Gastrocnemius medialis (tissue), 4 donors: ENCODE results near the gene CRTAC1. TPM values are rescaled to one million over a fixed set of nuclear protein-coding genes. Genes with fewer than 3 reads are reported as not detected.

Experiments
- ATAC-seq, 2 donors: fragments of 150-250 bp; one replicate each; pipeline ENCODE4 v1.9.1; 2016
- DNase-seq, 2 donors: peaks; one replicate each; pipeline ENCODE4 v3.0.0-alpha.2; 2019
- H3K27ac ChIP-seq, 4 donors: fragments of 200-600 bp; sonication (generic); 1 replicate in 1 of 4; 2 replicates in 3 of 4; pipeline ENCODE4 v1.5.1; 2016 to 2018; ENCODE audit warnings: mild to moderate bottlenecking in 2 of 4, moderate library complexity in 1 of 4
- H3K27me3 ChIP-seq, 3 donors: fragments of 200-600 bp; sonication (generic) in 2 of 3; 1 replicate in 1 of 3; 2 replicates in 2 of 3; pipeline versions ENCODE4 v1.5.1 to v1.6.0; 2016 to 2019; ENCODE audit warnings: mild to moderate bottlenecking in 1 of 3, moderate library complexity in 1 of 3
- H3K36me3 ChIP-seq, 2 donors: fragments of 200-600 bp; sonication (generic) in 1 of 2; one replicate each; pipeline ENCODE4 v1.5.1; 2017 to 2018
- H3K4me1 ChIP-seq, 2 donors: fragments of 200-600 bp; sonication (generic) in 1 of 2; one replicate each; pipeline ENCODE4 v1.5.1; 2016 to 2017; ENCODE audit warnings: mild to moderate bottlenecking in 2 of 2
- H3K4me3 ChIP-seq, 4 donors: fragments of 200-600 bp; sonication (generic) in 3 of 4; 1 replicate in 1 of 4; 2 replicates in 3 of 4; pipeline ENCODE4 v1.5.1; 2016 to 2019; ENCODE audit warnings: mild to moderate bottlenecking in 2 of 4
- H3K9me3 ChIP-seq, 3 donors: fragments of 200-600 bp; sonication (generic) in 2 of 3; 1 replicate in 1 of 3; 2 replicates in 2 of 3; pipeline ENCODE4 v1.5.1; 2016 to 2019
- CTCF ChIP-seq, 5 experiments: fragments of 450-650 bp in 3 of 5; fragments of 200-600 bp in 2 of 5; sonication (generic) in 2 of 5; IDR thresholded peaks in 4 of 5; conservative IDR thresholded peaks in 1 of 5; 1 replicate in 4 of 5; 2 replicates in 1 of 5; pipeline ENCODE4 v1.5.1; 2016 to 2019; ENCODE audit warnings: antibody characterized with exemption in 5 of 5, mild to moderate bottlenecking in 3 of 5, moderate library complexity in 3 of 5
- POLR2A ChIP-seq, 2 donors: fragments of 450-650 bp; IDR thresholded peaks; one replicate each; pipeline ENCODE4 v1.6.1; 2017; ENCODE audit warnings: antibody characterized with exemption in 2 of 2, mild to moderate bottlenecking in 2 of 2, moderate library complexity in 2 of 2
- in situ Hi-C, 4 donors: fragments of 200-750 bp; cut with MboI; loops; one replicate each; pipeline versions ENCODE4 v1.15.0 to v1.8.0; 2017; ENCODE audit warnings: low sequenced_read_pairs in 4 of 4
- intact Hi-C: fragments of 100-400 bp; cut with DNase I; formaldehyde crosslinking; loops from one replicate; pipeline ENCODE4 v1.15.1; 2023; ENCODE audit warnings: low total_unique reads
- total RNA-seq, 4 donors: library from RNA; depleted of rRNA; stranded (reverse); fragments of >200 nt; gene quantifications; one replicate each; pipeline versions ENCODE4 v1.1.0 to v1.2.3, GENCODE V29; 2016

The CRTAC1 gene
- total RNA-seq, 4 donors from 2014 or later, result 0.16 to 3.9 (median 0.56) TPM; not detected in 1

- in situ Hi-C loops (no loop called here), intact Hi-C loops (loop anchor here (1.0 to 5.0 kb wide), 2 partner anchors 18 to 135 kb away; partner anchors contain the start of gene AVPI1)
- TF ChIP-seq CTCF (IDR thresholded peaks at IDR 0.05 in 4 of 5, conservative IDR thresholded peaks at IDR 0.05 in 1 of 5) (no peak), POLR2A (IDR thresholded peaks at IDR 0.05) (peak in 1 of 2 donors; percentile 52)
- peak overlapping the region in 3 of 4 donors; percentile 35 to 47 (median 38) for H3K4me3 ChIP-seq
- peaks cover 33 to 49% of the 10 kb centered on the region in 2 donors for H3K4me1 ChIP-seq
- H3K27me3 ChIP-seq, result no peaks in the 10 kb centered on the region
- ATAC-seq (peak; percentile 64 to 71), DNase-seq (peak; percentile 75 to 91)
- no peaks in the 10 kb centered on the region for H3K9me3 ChIP-seq
- no peaks in the 10 kb centered on the region for H3K36me3 ChIP-seq
- H3K27ac ChIP-seq, result peak overlapping the region; percentile 96 to 98 (median 98)
Observed at GRCh38 chr10:97822261-97822687, 208.1 kb downstream of the CRTAC1 start.

- Histone ChIP-seq H3K36me3 (no peaks in the 10 kb centered on the region), H3K4me3 (peak overlapping the region in 3 of 4 donors; percentile 35 to 47 (median 38)), H3K27me3 (no peaks in the 10 kb centered on the region), H3K27ac (peak overlapping the region; percentile 96 to 98 (median 98)), H3K9me3 (no peaks in the 10 kb centered on the region), H3K4me1 (peaks cover 33 to 49% of the 10 kb centered on the region in 2 donors)
- in situ Hi-C loops, result no loop called here
- DNase-seq (peak; percentile 71 to 84), ATAC-seq (peak; percentile 61 to 74)
- intact Hi-C loops, result loop anchor here (1.0 to 5.0 kb wide), 2 partner anchors 19 to 134 kb away; partner anchors contain the start of gene AVPI1
- peak; percentile 17 to 52 (median 48) for TF ChIP-seq CTCF (IDR thresholded peaks at IDR 0.05 in 4 of 5, conservative IDR thresholded peaks at IDR 0.05 in 1 of 5)
- TF ChIP-seq POLR2A (IDR thresholded peaks at IDR 0.05), result peak in 1 of 2 donors; percentile 22
Observed at GRCh38 chr10:97821308-97822038, 208.9 kb downstream of the CRTAC1 start.

GRCh38 chr10:97820096-97820704 is 210.2 kb downstream of the CRTAC1 start:
- Histone ChIP-seq H3K27me3 (no peaks in the 10 kb centered on the region), H3K4me1 (peaks cover 33 to 43% of the 10 kb centered on the region in 2 donors), H3K9me3 (no peaks in the 10 kb centered on the region), H3K36me3 (no peaks in the 10 kb centered on the region), H3K4me3 (no peak overlapping the region), H3K27ac (peak overlapping the region in 2 of 4 donors; percentile 98)
- DNase-seq (no peak), ATAC-seq (no peak)
- TF ChIP-seq POLR2A (IDR thresholded peaks at IDR 0.05) (no peak), CTCF (IDR thresholded peaks at IDR 0.05 in 4 of 5, conservative IDR thresholded peaks at IDR 0.05 in 1 of 5) (no peak)
- intact Hi-C loops, result loop anchor here (5.0 kb wide), 1 partner anchor 133 kb away; the partner anchor contains the start of gene AVPI1
- in situ Hi-C loops, result no loop called here

- TF ChIP-seq POLR2A (IDR thresholded peaks at IDR 0.05) (no peak), CTCF (IDR thresholded peaks at IDR 0.05 in 4 of 5, conservative IDR thresholded peaks at IDR 0.05 in 1 of 5) (no peak)
- intact Hi-C loops, result no loop called here
- no peak overlapping the region for H3K27ac ChIP-seq
- ATAC-seq, result no peak
- no peaks in the 10 kb centered on the region for H3K27me3 ChIP-seq
- no peak for DNase-seq
- H3K36me3 ChIP-seq, result no peaks in the 10 kb centered on the region
- H3K4me3 ChIP-seq, result no peak overlapping the region
- H3K9me3 ChIP-seq, result no peaks in the 10 kb centered on the region
- in situ Hi-C loops, result no loop called here
- peaks cover 29 to 32% of the 10 kb centered on the region in 2 donors for H3K4me1 ChIP-seq
Observed at GRCh38 chr10:97818572-97818971, 211.8 kb downstream of the CRTAC1 start.
